GM23338 (cell line): ENCODE measurements around the gene TNFRSF21. TPM values are rescaled to one million over a fixed set of nuclear protein-coding genes. Genes with fewer than 3 reads are reported as not detected.

Experiments used
- ATAC-seq: fragments of 200-7000 bp; cut with Tn5 transposase; 3 replicates; pipeline ENCODE4 v1.9.1; 2020
- DNase-seq: peaks from one replicate; pipeline ENCODE4 v3.0.0-alpha.2; 2015; ENCODE audit warnings: low spot score
- H2AFZ ChIP-seq: fragments of 200-600 bp; sonication (generic); 2 replicates; pipeline ENCODE4 v1.8.0; 2016; ENCODE audit warnings: antibody characterized with exemption, mild to moderate bottlenecking, moderate library complexity
- H3F3A ChIP-seq: fragments of 200-600 bp; sonication (generic); replicated peaks from 2 replicates; pipeline ENCODE4 v1.8.0; 2017; ENCODE audit warnings: antibody characterized with exemption, mixed run types, low read depth
- H3K27ac ChIP-seq: fragments of 200-600 bp; sonication (generic); 2 replicates; pipeline ENCODE4 v1.6.1; 2016; ENCODE audit warnings: low read depth
- H3K27me3 ChIP-seq: fragments of 200-600 bp; sonication (generic); 2 replicates; pipeline ENCODE4 v1.8.0; 2016; ENCODE audit warnings: mild to moderate bottlenecking, mixed run types, moderate library complexity; ENCODE audit not compliant: insufficient read depth
- H3K36me3 ChIP-seq: fragments of 200-600 bp; sonication (generic); 2 replicates; pipeline ENCODE4 v1.8.0; 2016; ENCODE audit warnings: mild to moderate bottlenecking; ENCODE audit not compliant: insufficient read depth
- H3K4me1 ChIP-seq: fragments of 200-600 bp; sonication (generic); 2 replicates; pipeline ENCODE4 v1.8.0; 2016; ENCODE audit warnings: mild to moderate bottlenecking, moderate library complexity; ENCODE audit not compliant: insufficient read depth
- H3K4me2 ChIP-seq: fragments of 200-600 bp; sonication (generic); 2 replicates; pipeline ENCODE4 v1.7.1; 2017; ENCODE audit warnings: mixed run types
- H3K4me3 ChIP-seq: fragments of 200-600 bp; sonication (generic); 2 replicates; pipeline ENCODE4 v1.6.1; 2016; ENCODE audit warnings: mixed run types
- H3K79me2 ChIP-seq: fragments of 200-600 bp; sonication (generic); replicated peaks from 2 replicates; pipeline ENCODE4 v1.8.0; 2017; ENCODE audit warnings: mild to moderate bottlenecking; ENCODE audit not compliant: insufficient read depth
- H3K9me2 ChIP-seq: fragments of 200-600 bp; sonication (generic); 2 replicates; pipeline ENCODE4 v1.8.0; 2017; ENCODE audit not compliant: insufficient read depth
- H4K20me1 ChIP-seq: fragments of 200-600 bp; sonication (generic); replicated peaks from 2 replicates; pipeline ENCODE4 v1.8.0; 2017; ENCODE audit warnings: mild to moderate bottlenecking; ENCODE audit not compliant: insufficient read depth
- H3K27ac Mint-ChIP-seq: 2 replicates; pipeline ENCODE4 v1.8.0; 2020; ENCODE audit warnings: inconsistent platforms, mild to moderate bottlenecking, moderate library complexity, mixed read lengths
- H3K27me3 Mint-ChIP-seq: 3 replicates; pipeline ENCODE4 v1.8.0; 2022; ENCODE audit warnings: low read depth, mild to moderate bottlenecking, moderate library complexity, mixed read lengths, inconsistent platforms; ENCODE audit not compliant: insufficient read depth, poor library complexity
- H3K36me3 Mint-ChIP-seq: 3 replicates; pipeline ENCODE4 v1.8.0; 2021; ENCODE audit warnings: low read depth, mild to moderate bottlenecking, inconsistent platforms, moderate library complexity, mixed read lengths
- H3K4me1 Mint-ChIP-seq: 3 replicates; pipeline ENCODE4 v1.8.0; 2020; ENCODE audit warnings: mild to moderate bottlenecking, inconsistent platforms, mixed read lengths
- H3K4me3 Mint-ChIP-seq: 3 replicates; pipeline ENCODE4 v1.8.0; 2021; ENCODE audit warnings: moderate library complexity, mild to moderate bottlenecking, inconsistent platforms, mixed read lengths
- H3K9me3 Mint-ChIP-seq: 3 replicates; pipeline ENCODE4 v1.8.0; 2020; ENCODE audit warnings: moderate library complexity, mild to moderate bottlenecking, inconsistent platforms, mixed read lengths
- CREB1 ChIP-seq: fragments of 250-450 bp; sonication (Bioruptor Pico); IDR thresholded peaks from 2 replicates; pipeline ENCODE4 v1.5.0; 2020; ENCODE audit warnings: low read depth, mild to moderate bottlenecking, moderate library complexity
- CTCF ChIP-seq, 2 experiments: fragments of 200-600 bp in 1 of 2; sonication (generic) in 1 of 2; conservative IDR thresholded peaks; 2 replicates each; pipeline versions ENCODE4 v1.5.1 to v1.6.1; 2016 to 2017; ENCODE audit warnings: antibody characterized with exemption in 2 of 2, low read depth in 2 of 2, mild to moderate bottlenecking in 2 of 2, moderate library complexity in 1 of 2
- ETS1 ChIP-seq: IDR thresholded peaks from 2 replicates; pipeline ENCODE4 v1.6.1; 2016; ENCODE audit warnings: antibody characterized with exemption
- JUNB ChIP-seq: IDR thresholded peaks from one replicate; pipeline ENCODE4 v1.6.1; 2016; ENCODE audit warnings: antibody characterized with exemption; ENCODE audit not compliant: unreplicated experiment
- NANOG ChIP-seq: IDR thresholded peaks from 2 replicates; pipeline ENCODE4 v1.6.1; 2016; ENCODE audit warnings: antibody characterized with exemption, borderline replicate concordance
- POLR2AphosphoS5 ChIP-seq: IDR thresholded peaks from 2 replicates; pipeline ENCODE4 v1.6.1; 2016; ENCODE audit warnings: antibody characterized with exemption, low read depth
- REST ChIP-seq: IDR thresholded peaks from one replicate; pipeline ENCODE4 v1.6.1; 2018; ENCODE audit warnings: antibody characterized with exemption; ENCODE audit not compliant: unreplicated experiment
- STAT1 ChIP-seq: IDR thresholded peaks from one replicate; pipeline ENCODE4 v1.6.1; 2016; ENCODE audit warnings: antibody characterized with exemption; ENCODE audit not compliant: unreplicated experiment
- ZNF114 ChIP-seq: fragments of 250-450 bp; sonication (Bioruptor Pico); IDR thresholded peaks from 2 replicates; pipeline ENCODE4 v1.5.0; 2020; ENCODE audit warnings: mild to moderate bottlenecking, moderate library complexity
- ZNF331 ChIP-seq: fragments of 250-450 bp; sonication (Bioruptor Pico); IDR thresholded peaks from 2 replicates; pipeline ENCODE4 v1.5.0; 2020; ENCODE audit warnings: low read depth, mild to moderate bottlenecking, moderate library complexity
- ZNF462 ChIP-seq: fragments of 250-450 bp; sonication (Bioruptor Pico); IDR thresholded peaks from 2 replicates; pipeline ENCODE4 v1.5.0; 2020; ENCODE audit warnings: mild to moderate bottlenecking, moderate library complexity
- polyA plus RNA-seq: library from polyadenylated mRNA; unstranded; fragments of >200 nt; fragmentation: Nextera tagmentation; extraction: Ambion mirVana; gene quantifications from 2 replicates; pipeline ENCODE4 v1.2.1, GENCODE V29; 2016
- total RNA-seq: library from RNA; depleted of rRNA; stranded (reverse); fragments of >200 nt; shearing (Covaris generic); gene quantifications from 2 replicates; pipeline ENCODE4 v1.2.3, GENCODE V29; 2014

The TNFRSF21 gene
- total and polyA plus RNA-seq, 2 experiments from 2014 or later = 22.1 to 48.1 TPM

- peaks cover 65% of the 10 kb centered on the region for H3K79me2 ChIP-seq
- H4K20me1 ChIP-seq = peaks cover 33% of the 10 kb centered on the region
- H3K27me3 Mint-ChIP-seq = peaks cover 14% of the 10 kb centered on the region
- peaks cover 2% of the 10 kb centered on the region; the same call in 1 of the 2 replicates for H3K36me3 ChIP-seq
- H3K4me1 Mint-ChIP-seq = peaks cover 43% of the 10 kb centered on the region
- peak overlapping the region; percentile 91 for H3K4me3 ChIP-seq
- DNase-seq (no peak), ATAC-seq (no peak)
- peak overlapping the region; percentile 92 for H3K4me2 ChIP-seq
- H3K36me3 Mint-ChIP-seq = peaks cover 18% of the 10 kb centered on the region
- no peak overlapping the region for H3K27ac Mint-ChIP-seq
- no peaks in the 10 kb centered on the region; the same call in 1 of the 2 replicates for H3K9me2 ChIP-seq
- no peaks in the 10 kb centered on the region for H3K27me3 ChIP-seq
- TF ChIP-seq STAT1 (no peak), JUNB (no peak), CREB1 (CRISPR knock-in tag) (no peak), ZNF462 (CRISPR knock-in tag) (no peak), CTCF (conservative IDR thresholded peaks at IDR 0.05; ENCODE audit: low read depth in 2 of 2) (no peak), ZNF331 (no peak), POLR2AphosphoS5 (no peak), ZNF114 (CRISPR knock-in tag) (no peak), NANOG (no peak), ETS1 (no peak), REST (no peak)
- H3K27ac ChIP-seq = no peak overlapping the region
- peak overlapping the region; percentile 96 for H3K4me3 Mint-ChIP-seq
- no peak overlapping the region for H2AFZ ChIP-seq
- peaks cover 8% of the 10 kb centered on the region for H3K9me3 Mint-ChIP-seq
- peaks cover 35% of the 10 kb centered on the region for H3K4me1 ChIP-seq
- no peaks in the 10 kb centered on the region for H3F3A ChIP-seq
Observed at GRCh38 chr6:47307362-47308197, 2.1 kb downstream of the TNFRSF21 start.
